Astrocyte (in vitro differentiated cells and primary cell): Measurements from ENCODE around the gene KIAA0513. TPM values are rescaled to one million over a fixed set of nuclear protein-coding genes. Genes with fewer than 3 reads are reported as not detected.

Experiments used
- DNase-seq: peaks from one replicate; pipeline ENCODE4 v3.0.0-alpha.2; 2010; ENCODE audit warnings: low read depth
- FAIRE-seq: peaks from 2 replicates; lab custom pipeline; 2011; peaks lifted over from hg19 to GRCh38; lab: Jason Lieb, UNC
- H2AFZ ChIP-seq: 2 replicates; pipeline ENCODE4 v1.6.0; 2012; ENCODE audit warnings: low read depth, low read length, inconsistent platforms
- H3K27ac ChIP-seq: 2 replicates; pipeline ENCODE4 v1.5.1; 2011; ENCODE audit warnings: low read depth, low read length, inconsistent platforms
- H3K27me3 ChIP-seq: 2 replicates; pipeline ENCODE4 v1.6.0; 2011; ENCODE audit warnings: low read length, inconsistent platforms; ENCODE audit not compliant: insufficient read depth
- H3K36me3 ChIP-seq: 2 replicates; pipeline ENCODE4 v1.5.1; 2011; ENCODE audit warnings: low read length, inconsistent platforms; ENCODE audit not compliant: insufficient read depth
- H3K4me1 ChIP-seq: 2 replicates; pipeline ENCODE4 v1.5.1; 2011; ENCODE audit warnings: low read length, inconsistent platforms; ENCODE audit not compliant: insufficient read depth
- H3K4me2 ChIP-seq: 2 replicates; pipeline ENCODE4 v1.6.0; 2012; ENCODE audit warnings: low read length, inconsistent platforms
- H3K4me3 ChIP-seq: 2 replicates; pipeline ENCODE4 v1.5.1; 2011; ENCODE audit warnings: low read depth, mild to moderate bottlenecking, low read length, inconsistent platforms; ENCODE audit not compliant: insufficient read depth
- H3K79me2 ChIP-seq: 2 replicates; pipeline ENCODE4 v1.6.0; 2012; ENCODE audit warnings: mild to moderate bottlenecking, low read length, inconsistent platforms; ENCODE audit not compliant: insufficient read depth
- H3K9ac ChIP-seq: 2 replicates; pipeline ENCODE4 v1.6.0; 2012; ENCODE audit warnings: mild to moderate bottlenecking, low read length, inconsistent platforms
- H3K9me3 ChIP-seq: 2 replicates; pipeline ENCODE4 v1.5.1; 2012; ENCODE audit warnings: low read depth, mild to moderate bottlenecking, low read length, inconsistent platforms; ENCODE audit not compliant: insufficient read depth
- H4K20me1 ChIP-seq: 2 replicates; pipeline ENCODE4 v1.6.0; 2012; ENCODE audit warnings: low read length, inconsistent platforms; ENCODE audit not compliant: insufficient read depth
- H3K27ac Mint-ChIP-seq: one replicate; pipeline ENCODE4 v1.8.0; 2021; ENCODE audit warnings: mild to moderate bottlenecking, mixed read lengths; ENCODE audit not compliant: unreplicated experiment
- H3K27me3 Mint-ChIP-seq: one replicate; pipeline ENCODE4 v1.8.0; 2021; ENCODE audit warnings: low read depth, mixed read lengths; ENCODE audit not compliant: unreplicated experiment
- H3K36me3 Mint-ChIP-seq: one replicate; pipeline ENCODE4 v1.8.0; 2021; ENCODE audit warnings: low read depth, mixed read lengths; ENCODE audit not compliant: unreplicated experiment
- H3K4me1 Mint-ChIP-seq: one replicate; pipeline ENCODE4 v1.8.0; 2021; ENCODE audit warnings: low read depth, mixed read lengths; ENCODE audit not compliant: unreplicated experiment
- H3K4me3 Mint-ChIP-seq: one replicate; pipeline ENCODE4 v1.8.0; 2021; ENCODE audit warnings: mild to moderate bottlenecking, moderate library complexity, mixed read lengths; ENCODE audit not compliant: unreplicated experiment
- H3K9me3 Mint-ChIP-seq: one replicate; pipeline ENCODE4 v1.8.0; 2021; ENCODE audit warnings: mild to moderate bottlenecking, mixed read lengths; ENCODE audit not compliant: unreplicated experiment
- CTCF ChIP-seq: IDR thresholded peaks from 2 replicates; pipeline ENCODE4 v1.5.1; 2011; ENCODE audit warnings: low read depth, mild to moderate bottlenecking, inconsistent platforms, low read length, moderate library complexity; ENCODE audit not compliant: insufficient read depth
- EZH2 ChIP-seq: IDR thresholded peaks from 2 replicates; pipeline ENCODE4 v1.6.1; 2012; ENCODE audit warnings: mild to moderate bottlenecking, low read length, inconsistent platforms; ENCODE audit not compliant: insufficient read depth
- total RNA-seq: library from RNA; stranded (reverse); gene quantifications from 2 replicates; pipeline ENCODE4 v1.2.1, GENCODE V29; 2021

The KIAA0513 gene
- total RNA-seq, 1 donor from 2014 or later = 7.5 TPM

- Histone ChIP-seq H3K9ac (no peak overlapping the region), H3K4me3 (no peak overlapping the region), H2AFZ (no peak overlapping the region), H3K4me2 (no peak overlapping the region), H3K4me1 (peaks cover 4% of the 10 kb centered on the region), H3K27ac (no peak overlapping the region), H4K20me1 (peaks cover 25% of the 10 kb centered on the region), H3K79me2 (no peaks in the 10 kb centered on the region), H3K9me3 (no peaks in the 10 kb centered on the region), H3K27me3 (peaks cover 24% of the 10 kb centered on the region), H3K36me3 (no peaks in the 10 kb centered on the region)
- Mint-ChIP-seq H3K9me3 (no peaks in the 10 kb centered on the region), H3K27ac (no peak overlapping the region), H3K36me3 (no peaks in the 10 kb centered on the region), H3K4me3 (no peak overlapping the region), H3K27me3 (peaks cover 13% of the 10 kb centered on the region), H3K4me1 (peaks cover 1% of the 10 kb centered on the region)
- TF ChIP-seq CTCF = no peak
- no peak for TF ChIP-seq EZH2
- FAIRE-seq = no peak
- DNase-seq = no peak
Observed at GRCh38 chr16:85042167-85042526, 14.6 kb downstream of the KIAA0513 start.

DNA sequence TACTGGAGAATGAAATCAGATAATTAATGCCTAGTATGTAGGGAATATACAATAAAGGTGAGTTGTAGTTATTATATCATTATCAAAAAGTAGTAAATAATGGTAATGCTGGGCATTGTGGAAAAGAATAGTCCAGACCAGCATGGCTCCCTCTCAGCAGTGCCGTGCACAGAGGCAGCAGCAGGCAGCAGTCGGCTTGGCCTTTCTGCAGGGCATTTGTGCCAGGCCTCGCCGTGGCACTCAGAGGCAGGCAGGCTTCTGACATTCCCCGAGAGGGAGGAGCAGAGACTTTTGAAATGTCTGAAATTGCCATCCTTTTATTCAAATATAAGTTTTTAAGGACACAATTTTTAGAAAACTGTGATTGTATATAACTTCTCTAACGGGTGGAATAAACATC, 15.0 kb downstream of the KIAA0513 start:
- peaks cover 24% of the 10 kb centered on the region for H3K27me3 ChIP-seq
- H3K79me2 ChIP-seq = no peaks in the 10 kb centered on the region
- H2AFZ ChIP-seq = no peak overlapping the region
- H3K9me3 ChIP-seq = no peaks in the 10 kb centered on the region
- no peak overlapping the region for H3K27ac Mint-ChIP-seq
- H3K4me2 ChIP-seq = no peak overlapping the region
- no peak overlapping the region for H3K4me3 Mint-ChIP-seq
- H3K36me3 Mint-ChIP-seq = no peaks in the 10 kb centered on the region
- FAIRE-seq = no peak
- no peak for TF ChIP-seq EZH2
- no peak for TF ChIP-seq CTCF
- H3K27me3 Mint-ChIP-seq = peaks cover 13% of the 10 kb centered on the region
- no peak for DNase-seq
- H3K4me1 Mint-ChIP-seq = no peaks in the 10 kb centered on the region
- H3K9me3 Mint-ChIP-seq = no peaks in the 10 kb centered on the region
- H3K4me1 ChIP-seq = no peaks in the 10 kb centered on the region
- no peak overlapping the region for H3K9ac ChIP-seq
- H3K27ac ChIP-seq = no peak overlapping the region
- peaks cover 25% of the 10 kb centered on the region for H4K20me1 ChIP-seq
- no peak overlapping the region for H3K4me3 ChIP-seq
- H3K36me3 ChIP-seq = no peaks in the 10 kb centered on the region

- Mint-ChIP-seq H3K9me3 (no peaks in the 10 kb centered on the region), H3K36me3 (peaks cover 1% of the 10 kb centered on the region), H3K4me1 (no peaks in the 10 kb centered on the region), H3K27ac (no peak overlapping the region), H3K27me3 (peaks cover 19% of the 10 kb centered on the region), H3K4me3 (no peak overlapping the region)
- Histone ChIP-seq H3K9ac (no peak overlapping the region), H3K36me3 (no peaks in the 10 kb centered on the region), H2AFZ (no peak overlapping the region), H3K27ac (no peak overlapping the region), H3K9me3 (no peaks in the 10 kb centered on the region), H3K79me2 (no peaks in the 10 kb centered on the region), H4K20me1 (peaks cover 30% of the 10 kb centered on the region), H3K27me3 (peaks cover 24% of the 10 kb centered on the region), H3K4me2 (no peak overlapping the region), H3K4me3 (no peak overlapping the region), H3K4me1 (no peaks in the 10 kb centered on the region)
- TF ChIP-seq EZH2 = no peak
- no peak for TF ChIP-seq CTCF
- FAIRE-seq (no peak), DNase-seq (no peak)
Observed at GRCh38 chr16:85045077-85045476, 17.5 kb downstream of the KIAA0513 start.
